OCI-LY1 (cell line): ENCODE data around the gene DOLPP1.

Experiments used
- H2AFZ ChIP-seq: fragments of 200-600 bp; sonication (generic), shearing (Covaris generic); 2 replicates; pipeline ENCODE4 v1.6.0; 2014; ENCODE audit warnings: antibody characterized with exemption, mild to moderate bottlenecking, low read length
- H3F3A ChIP-seq: fragments of 200-600 bp; sonication (generic), shearing (Covaris generic); 2 replicates; pipeline ENCODE4 v1.6.0; 2014; ENCODE audit warnings: mild to moderate bottlenecking, antibody characterized with exemption, low read length, moderate library complexity; ENCODE audit not compliant: insufficient read depth
- H3K27ac ChIP-seq: fragments of 200-600 bp; sonication (generic); 2 replicates; pipeline ENCODE4 v1.5.1; 2014; ENCODE audit warnings: low read length, mixed run types, mild to moderate bottlenecking, low read depth; ENCODE audit not compliant: poor library complexity, severe bottlenecking
- H3K27me3 ChIP-seq: fragments of 200-600 bp; sonication (generic); 2 replicates; pipeline ENCODE4 v1.6.0; 2014; ENCODE audit warnings: antibody characterized with exemption, mild to moderate bottlenecking, low read length, moderate library complexity; ENCODE audit not compliant: insufficient read depth
- H3K36me3 ChIP-seq: fragments of 200-600 bp; sonication (generic); 2 replicates; pipeline ENCODE4 v1.6.1; 2014; ENCODE audit warnings: mild to moderate bottlenecking, antibody characterized with exemption, low read length, moderate library complexity, mixed read lengths; ENCODE audit not compliant: insufficient read depth
- H3K4me1 ChIP-seq: fragments of 200-600 bp; sonication (generic); 2 replicates; pipeline ENCODE4 v1.5.1; 2014; ENCODE audit warnings: mild to moderate bottlenecking, low read length, moderate library complexity; ENCODE audit not compliant: insufficient read depth, severe bottlenecking
- H3K4me2 ChIP-seq: fragments of 200-600 bp; sonication (generic), shearing (Covaris generic); 2 replicates; pipeline ENCODE4 v1.6.1; 2014; ENCODE audit warnings: low read length
- H3K4me3 ChIP-seq: fragments of 200-600 bp; sonication (generic); 2 replicates; pipeline ENCODE4 v1.5.1; 2014; ENCODE audit warnings: low read length, low read depth, mild to moderate bottlenecking, mixed read lengths; ENCODE audit not compliant: poor library complexity, severe bottlenecking
- H3K79me2 ChIP-seq: fragments of 200-600 bp; shearing (Covaris generic); 2 replicates; pipeline ENCODE4 v1.6.1; 2016; ENCODE audit warnings: mixed run types, low read length, mixed read lengths; ENCODE audit not compliant: insufficient read depth
- H3K9ac ChIP-seq: fragments of 200-600 bp; sonication (generic), shearing (Covaris generic); 2 replicates; pipeline ENCODE4 v1.6.1; 2014; ENCODE audit warnings: mild to moderate bottlenecking, low read length, mixed read lengths
- H3K9me2 ChIP-seq: fragments of 200-600 bp; sonication (generic), shearing (Covaris generic); 2 replicates; pipeline ENCODE4 v1.6.1; 2014; ENCODE audit warnings: low read depth, mild to moderate bottlenecking, low read length, mixed read lengths
- H3K9me3 ChIP-seq: fragments of 200-600 bp; shearing (Covaris generic); 2 replicates; pipeline ENCODE4 v1.6.1; 2014; ENCODE audit warnings: low read length, mixed read lengths
- H4K20me1 ChIP-seq: fragments of 200-600 bp; sonication (generic), shearing (Covaris generic); 2 replicates; pipeline ENCODE4 v1.6.0; 2016; ENCODE audit warnings: mild to moderate bottlenecking, low read length; ENCODE audit not compliant: insufficient read depth
- EZH2 ChIP-seq: fragments of 200-600 bp; sonication (generic), shearing (Covaris generic); IDR thresholded peaks from 2 replicates; pipeline ENCODE4 v1.8.0; 2017; ENCODE audit warnings: borderline replicate concordance, mixed run types, mild to moderate bottlenecking, antibody characterized with exemption, low read length, moderate library complexity, mixed read lengths
- TF ChIP-seq, protein P1 (sequence below): fragments of 200-600 bp; sonication (generic), shearing (Covaris generic); IDR thresholded peaks from 2 replicates; pipeline ENCODE4 v1.5.1; 2017; ENCODE audit warnings: mild to moderate bottlenecking, antibody characterized with exemption, low read length, moderate library complexity, mixed read lengths

DOLPP1 gene

DNA sequence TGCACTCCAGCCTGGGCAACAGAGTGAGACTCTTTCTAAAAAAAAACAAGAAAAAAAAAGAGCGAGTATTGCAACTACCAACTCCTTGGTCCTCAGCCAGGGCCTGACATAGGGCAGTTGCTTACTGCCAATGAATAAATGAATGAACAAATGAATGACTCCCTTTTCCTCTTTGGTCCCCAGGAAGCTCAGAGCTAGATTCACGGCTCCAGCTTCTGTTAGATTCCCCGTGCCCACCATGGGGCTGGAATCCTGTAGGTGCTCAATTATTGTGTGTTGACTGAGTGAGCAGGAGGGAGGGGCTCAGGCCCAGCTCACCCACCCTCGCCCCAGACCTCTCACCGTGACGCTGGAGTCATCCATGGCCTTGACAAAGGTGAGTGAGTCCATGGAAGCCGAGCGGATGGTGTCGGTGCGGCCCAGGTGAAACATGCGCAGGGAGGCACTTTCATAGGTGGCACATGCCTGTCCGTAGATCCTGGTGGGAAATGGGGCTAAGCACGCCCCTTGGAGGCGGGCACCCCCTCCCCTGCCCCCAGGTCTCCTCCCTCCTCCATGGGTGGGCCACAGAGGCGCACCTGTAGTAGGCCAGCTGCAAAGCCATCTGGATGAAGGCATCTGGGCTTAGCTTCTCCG lies 16.9 kb downstream of the DOLPP1 start:
- Histone ChIP-seq H3K27me3 (0 out of 2 replicates have a peak, but pooled peaks cover 5% of the 10 kb centered on the region), H2AFZ (no peak overlapping the region), H3K4me3 (no peak overlapping the region), H3F3A (no peaks in the 10 kb centered on the region), H3K9me2 (no peaks in the 10 kb centered on the region), H3K36me3 (no peaks in the 10 kb centered on the region), H3K9me3 (no peaks in the 10 kb centered on the region), H4K20me1 (no peaks in the 10 kb centered on the region), H3K79me2 (no peaks in the 10 kb centered on the region), H3K9ac (no peak overlapping the region), H3K4me1 (peaks cover 9% of the 10 kb centered on the region), H3K27ac (no peak overlapping the region), H3K4me2 (no peak overlapping the region)
- TF ChIP-seq EZH2: no peak
- TF ChIP-seq, protein P1, sequence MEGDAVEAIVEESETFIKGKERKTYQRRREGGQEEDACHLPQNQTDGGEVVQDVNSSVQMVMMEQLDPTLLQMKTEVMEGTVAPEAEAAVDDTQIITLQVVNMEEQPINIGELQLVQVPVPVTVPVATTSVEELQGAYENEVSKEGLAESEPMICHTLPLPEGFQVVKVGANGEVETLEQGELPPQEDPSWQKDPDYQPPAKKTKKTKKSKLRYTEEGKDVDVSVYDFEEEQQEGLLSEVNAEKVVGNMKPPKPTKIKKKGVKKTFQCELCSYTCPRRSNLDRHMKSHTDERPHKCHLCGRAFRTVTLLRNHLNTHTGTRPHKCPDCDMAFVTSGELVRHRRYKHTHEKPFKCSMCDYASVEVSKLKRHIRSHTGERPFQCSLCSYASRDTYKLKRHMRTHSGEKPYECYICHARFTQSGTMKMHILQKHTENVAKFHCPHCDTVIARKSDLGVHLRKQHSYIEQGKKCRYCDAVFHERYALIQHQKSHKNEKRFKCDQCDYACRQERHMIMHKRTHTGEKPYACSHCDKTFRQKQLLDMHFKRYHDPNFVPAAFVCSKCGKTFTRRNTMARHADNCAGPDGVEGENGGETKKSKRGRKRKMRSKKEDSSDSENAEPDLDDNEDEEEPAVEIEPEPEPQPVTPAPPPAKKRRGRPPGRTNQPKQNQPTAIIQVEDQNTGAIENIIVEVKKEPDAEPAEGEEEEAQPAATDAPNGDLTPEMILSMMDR: no peak

DNA sequence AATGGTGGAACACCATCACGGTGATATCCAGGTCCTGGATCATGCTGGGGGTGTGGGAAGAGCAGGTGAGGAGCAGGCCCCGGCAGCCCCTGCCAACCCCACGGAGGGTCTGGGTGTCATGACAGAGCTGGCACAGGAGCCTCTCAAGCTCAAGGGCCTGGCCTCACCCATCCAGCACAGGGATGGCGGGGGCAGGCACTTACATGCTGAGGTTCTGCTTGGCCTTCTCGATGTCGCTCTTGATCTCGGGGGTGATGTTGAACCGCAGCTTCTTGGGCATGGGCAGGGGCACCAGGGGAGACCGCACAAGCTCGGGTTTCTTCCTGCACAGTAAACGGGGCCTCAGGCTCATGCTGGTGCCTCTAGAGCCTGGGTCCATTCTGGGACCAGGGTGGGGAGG lies 17.4 kb downstream of the DOLPP1 start:
- Histone ChIP-seq H3F3A (no peaks in the 10 kb centered on the region), H3K4me3 (no peak overlapping the region), H3K9ac (no peak overlapping the region), H3K9me2 (no peaks in the 10 kb centered on the region), H3K36me3 (no peaks in the 10 kb centered on the region), H3K27me3 (0 out of 2 replicates have a peak, but pooled peaks cover 5% of the 10 kb centered on the region), H3K4me2 (no peak overlapping the region), H3K27ac (no peak overlapping the region), H2AFZ (no peak overlapping the region), H3K9me3 (no peaks in the 10 kb centered on the region), H4K20me1 (no peaks in the 10 kb centered on the region), H3K4me1 (peaks cover 9% of the 10 kb centered on the region), H3K79me2 (no peaks in the 10 kb centered on the region)
- no peak for TF ChIP-seq EZH2
- TF ChIP-seq, protein P1: no peak

DNA sequence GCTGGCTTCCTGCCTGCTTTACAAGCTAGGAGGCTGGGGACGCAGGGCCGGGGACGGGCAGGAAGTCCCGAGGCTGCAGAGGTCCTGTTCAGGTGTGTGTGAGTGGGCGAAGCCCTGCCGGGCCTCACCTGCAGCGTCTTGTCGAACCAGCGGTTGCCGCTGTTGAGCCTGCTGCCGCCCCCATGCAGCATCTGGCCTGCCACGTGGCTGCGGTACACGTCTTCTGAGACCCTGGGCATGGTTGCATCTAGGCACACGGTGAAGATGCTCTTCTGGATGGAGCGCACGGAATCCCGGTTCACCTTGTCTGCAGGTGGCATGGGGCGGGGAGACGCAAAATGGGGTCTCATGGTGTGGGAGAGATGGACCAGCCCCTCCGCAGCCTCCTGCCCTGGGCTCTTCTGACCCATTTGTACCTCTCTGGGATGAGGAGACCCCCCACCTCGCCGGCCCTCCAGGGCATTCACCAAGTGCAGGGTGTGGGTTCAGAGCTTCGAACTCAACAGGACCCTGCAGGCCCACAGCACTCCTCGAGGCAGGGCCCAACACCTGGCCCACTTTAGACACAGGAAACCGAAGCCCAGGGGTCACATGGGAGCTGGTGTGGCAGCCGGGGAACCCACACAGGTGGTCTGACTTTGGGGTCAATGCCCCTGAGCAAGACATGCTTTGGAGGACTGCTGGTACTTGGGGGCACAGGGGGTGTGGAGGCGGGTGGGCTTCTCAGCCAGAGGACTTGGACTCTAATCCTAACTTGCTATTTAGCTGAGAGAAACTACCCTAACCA lies 19.7 kb downstream of the DOLPP1 start:
- Histone ChIP-seq H3K9ac (no peak overlapping the region), H3K9me3 (no peaks in the 10 kb centered on the region), H3K4me3 (no peak overlapping the region), H3K4me1 (peaks cover 9% of the 10 kb centered on the region), H3F3A (no peaks in the 10 kb centered on the region), H3K36me3 (no peaks in the 10 kb centered on the region), H3K79me2 (no peaks in the 10 kb centered on the region), H2AFZ (no peak overlapping the region), H3K4me2 (no peak overlapping the region; the same call in 1 of the 2 replicates), H3K27ac (no peak overlapping the region), H4K20me1 (no peaks in the 10 kb centered on the region), H3K27me3 (0 out of 2 replicates have a peak, but pooled peaks cover 5% of the 10 kb centered on the region), H3K9me2 (no peaks in the 10 kb centered on the region)
- no peak for TF ChIP-seq EZH2
- TF ChIP-seq, protein P1: peak; percentile 45; the same call in 1 of the 2 replicates
